Hepatocyte (in vitro differentiated cells): ENCODE measurements around the gene DGKD.

ENCODE experiments used
- EZH2 ChIP-seq: fragments of 200-600 bp; sonication (generic); IDR thresholded peaks from 2 replicates; pipeline ENCODE4 v1.6.1; 2016; ENCODE audit warnings: antibody characterized with exemption, mild to moderate bottlenecking, borderline replicate concordance
- TF ChIP-seq, protein P1 (sequence below): fragments of 200-600 bp; sonication (generic); IDR thresholded peaks from 2 replicates; pipeline ENCODE4 v1.5.1; 2016; ENCODE audit warnings: antibody characterized with exemption, mild to moderate bottlenecking; ENCODE audit not compliant: poor library complexity

- TF ChIP-seq, protein P1, sequence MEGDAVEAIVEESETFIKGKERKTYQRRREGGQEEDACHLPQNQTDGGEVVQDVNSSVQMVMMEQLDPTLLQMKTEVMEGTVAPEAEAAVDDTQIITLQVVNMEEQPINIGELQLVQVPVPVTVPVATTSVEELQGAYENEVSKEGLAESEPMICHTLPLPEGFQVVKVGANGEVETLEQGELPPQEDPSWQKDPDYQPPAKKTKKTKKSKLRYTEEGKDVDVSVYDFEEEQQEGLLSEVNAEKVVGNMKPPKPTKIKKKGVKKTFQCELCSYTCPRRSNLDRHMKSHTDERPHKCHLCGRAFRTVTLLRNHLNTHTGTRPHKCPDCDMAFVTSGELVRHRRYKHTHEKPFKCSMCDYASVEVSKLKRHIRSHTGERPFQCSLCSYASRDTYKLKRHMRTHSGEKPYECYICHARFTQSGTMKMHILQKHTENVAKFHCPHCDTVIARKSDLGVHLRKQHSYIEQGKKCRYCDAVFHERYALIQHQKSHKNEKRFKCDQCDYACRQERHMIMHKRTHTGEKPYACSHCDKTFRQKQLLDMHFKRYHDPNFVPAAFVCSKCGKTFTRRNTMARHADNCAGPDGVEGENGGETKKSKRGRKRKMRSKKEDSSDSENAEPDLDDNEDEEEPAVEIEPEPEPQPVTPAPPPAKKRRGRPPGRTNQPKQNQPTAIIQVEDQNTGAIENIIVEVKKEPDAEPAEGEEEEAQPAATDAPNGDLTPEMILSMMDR, result no peak
- TF ChIP-seq EZH2, result no peak
Observed at GRCh38 chr2:233349005-233349998, 5.0 kb upstream of the DGKD start.
